Left hindlimb (tissue), 1 donor: ENCODE results near the gene CSTPP1.
A peak's percentile ranks its signal among the peaks of the same experiment; 100 is the strongest.
"Not testable (repeated sequence)": the region's sequence is repeated elsewhere in the genome, so short reads cannot be mapped to it uniquely, and the experiment has no call there.

Experiments used
- DNase-seq: peaks from one replicate; pipeline ENCODE4 v3.0.0-alpha.2; 2018

The CSTPP1 gene

DNA sequence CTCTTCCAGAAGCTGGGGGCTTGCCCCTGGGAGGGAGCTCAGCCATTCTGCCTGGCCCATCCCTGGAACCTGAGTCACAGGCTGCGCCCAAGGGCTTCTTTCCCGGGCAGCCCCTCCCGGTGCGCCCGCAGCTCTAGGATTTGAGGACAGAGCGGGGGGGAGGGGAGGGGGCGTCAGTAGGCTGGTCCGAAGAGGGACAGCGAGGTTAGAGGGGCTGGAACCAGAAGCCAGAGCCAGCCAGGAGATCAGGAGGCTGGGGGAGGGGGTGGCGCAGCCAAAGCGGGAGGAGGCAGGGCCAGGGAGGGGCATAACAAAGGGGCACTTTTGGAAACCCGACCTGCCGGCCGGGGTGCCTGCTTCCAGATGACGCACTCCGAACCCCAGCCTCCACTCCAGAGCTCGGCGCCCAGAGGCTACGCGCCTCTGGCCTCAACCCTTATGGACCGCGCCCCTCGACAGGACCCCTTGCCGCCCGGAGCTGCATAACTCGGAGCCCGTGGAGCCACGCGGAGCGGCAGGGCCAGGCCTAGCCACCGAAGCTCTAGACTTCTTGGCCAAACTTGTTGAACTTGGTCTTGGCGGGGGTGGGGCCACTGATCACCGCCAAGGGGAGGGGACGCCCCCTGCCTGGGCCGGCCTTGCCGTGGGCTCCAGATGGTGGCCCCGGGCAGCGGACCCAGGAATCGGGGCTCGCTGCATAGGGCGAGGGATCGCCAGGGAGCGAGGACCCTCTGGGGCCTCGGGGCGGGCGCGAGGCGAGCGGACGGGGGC, 248.9 kb downstream of the CSTPP1 start:
- DNase-seq, result peak; percentile 82

DNA sequence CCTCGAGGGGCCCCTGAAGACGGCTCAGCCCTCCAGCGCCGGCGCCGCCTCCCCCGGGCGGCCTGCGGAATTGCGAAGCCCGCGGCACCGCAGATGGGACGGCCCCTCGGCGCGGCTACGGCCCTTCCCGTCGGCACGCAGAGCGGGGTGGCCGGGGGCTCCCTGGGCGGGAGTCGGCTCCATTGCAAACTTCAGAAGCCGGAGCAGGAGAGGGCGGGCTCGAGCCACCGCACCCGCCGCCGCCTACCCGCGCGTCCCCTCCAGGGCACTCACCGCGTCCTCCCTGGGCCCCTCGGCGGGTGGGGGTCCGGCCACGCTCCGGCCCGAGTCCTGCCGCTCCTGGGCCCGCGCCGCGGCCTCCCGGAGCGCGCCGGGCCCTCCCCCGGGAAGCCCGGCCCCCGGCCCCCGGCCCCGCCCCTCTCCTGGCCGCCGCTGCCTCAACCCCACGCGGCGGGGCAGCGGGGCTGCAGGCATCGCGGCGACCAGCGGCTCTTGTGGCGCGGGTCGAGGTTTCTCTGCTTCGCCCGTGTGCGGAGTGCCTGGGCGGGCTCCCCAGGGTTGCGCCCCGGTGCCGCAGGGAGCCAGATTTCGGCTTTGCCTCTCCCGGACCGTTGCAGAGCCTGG, 249.6 kb downstream of the CSTPP1 start, which contains the start of gene PACSIN3:
TSS of gene PACSIN3 (minus strand) at position 359 of the 624 bp plus-strand sequence. CDS start 3,707 bp downstream, outside the sequence.
- peak; percentile 68 for DNase-seq

DNA sequence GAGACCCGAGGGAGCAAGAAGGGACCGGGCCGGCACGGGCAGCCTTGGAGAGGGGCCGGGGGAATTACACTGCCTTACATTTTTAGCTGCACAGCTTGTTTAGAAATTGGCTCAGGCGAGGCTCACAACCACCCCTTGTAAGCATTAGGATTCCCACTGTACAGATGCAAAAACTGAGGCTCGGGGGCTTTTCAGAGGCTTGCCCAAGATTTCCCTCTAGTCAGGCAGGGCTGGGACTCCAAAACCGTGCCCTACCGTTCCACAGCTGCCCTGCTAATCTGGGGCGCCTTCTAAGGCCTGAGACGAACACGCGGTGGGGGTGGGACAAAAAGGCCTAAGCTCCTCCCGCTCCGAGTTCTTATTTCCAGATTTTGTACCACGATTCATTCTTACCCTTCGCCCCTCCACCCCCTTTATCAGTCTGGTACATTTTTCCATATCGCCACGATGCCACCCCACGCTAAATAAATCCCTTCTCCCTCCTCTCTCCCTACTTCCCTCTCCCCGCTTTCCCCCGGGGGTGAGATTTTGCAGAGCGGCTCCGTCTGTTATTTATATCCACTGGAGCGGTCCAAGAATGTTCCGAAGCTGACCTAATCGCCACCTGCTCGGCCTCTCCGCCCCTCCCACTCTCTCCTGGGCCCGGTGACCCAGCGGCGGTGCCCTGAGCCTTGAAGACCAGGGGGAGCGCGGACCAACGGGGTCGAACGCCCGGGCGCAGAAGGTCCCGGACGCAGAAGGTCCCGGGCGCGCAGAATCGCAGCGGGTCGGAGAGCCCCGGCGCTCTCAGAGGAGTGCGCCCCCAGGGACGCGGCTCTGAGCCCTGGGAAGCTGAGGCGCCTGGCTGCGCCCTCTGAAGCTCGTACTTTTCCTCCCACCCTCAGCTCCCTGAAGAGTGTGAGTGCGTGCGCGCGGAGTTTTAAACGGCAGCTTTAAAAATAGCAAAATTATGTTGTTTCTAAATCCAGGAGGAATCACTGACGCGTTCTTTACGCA, 250.4 kb downstream of the CSTPP1 start:
- peak; percentile 72 for DNase-seq

DNA sequence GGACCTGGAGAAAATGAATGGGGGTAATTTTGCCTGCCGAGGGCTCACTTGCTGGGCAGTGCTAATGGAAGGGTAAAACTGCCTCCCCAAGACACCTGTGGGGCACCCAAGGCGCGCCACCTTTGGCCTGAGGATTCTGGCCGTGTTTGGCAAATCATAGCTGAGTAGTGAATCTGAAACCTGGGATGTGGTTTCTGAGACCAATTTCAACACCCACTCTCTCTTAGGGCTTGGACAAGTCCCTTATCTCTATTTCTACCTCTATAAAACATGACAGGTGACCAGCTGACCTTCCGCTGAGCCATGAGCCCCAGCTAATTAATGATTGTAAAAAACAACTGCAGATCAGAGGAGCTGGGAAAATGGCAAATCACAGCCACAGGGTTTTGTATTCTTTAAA, 251.2 kb downstream of the CSTPP1 start:
- DNase-seq, result no peak

DNA sequence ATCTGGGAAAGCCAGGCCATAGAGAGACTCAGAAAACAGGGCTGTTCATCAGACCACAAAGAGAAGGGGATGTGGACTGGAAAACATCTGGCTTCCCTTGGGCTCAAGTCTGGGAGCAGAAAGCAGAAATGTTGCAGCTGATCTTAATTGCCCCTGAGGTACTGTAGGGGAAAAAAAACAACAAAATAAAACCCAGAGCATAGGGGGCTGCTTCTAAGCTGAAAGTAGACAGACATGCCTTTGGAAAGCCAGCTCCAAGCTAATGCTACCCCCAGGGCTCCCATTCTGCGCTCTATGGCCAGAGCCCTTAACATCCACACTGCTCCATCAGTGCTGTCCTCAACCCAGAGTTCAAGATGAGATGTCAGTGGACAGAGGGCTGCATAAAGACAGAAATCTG, 251.7 kb downstream of the CSTPP1 start:
- peak; percentile 61 for DNase-seq

DNA sequence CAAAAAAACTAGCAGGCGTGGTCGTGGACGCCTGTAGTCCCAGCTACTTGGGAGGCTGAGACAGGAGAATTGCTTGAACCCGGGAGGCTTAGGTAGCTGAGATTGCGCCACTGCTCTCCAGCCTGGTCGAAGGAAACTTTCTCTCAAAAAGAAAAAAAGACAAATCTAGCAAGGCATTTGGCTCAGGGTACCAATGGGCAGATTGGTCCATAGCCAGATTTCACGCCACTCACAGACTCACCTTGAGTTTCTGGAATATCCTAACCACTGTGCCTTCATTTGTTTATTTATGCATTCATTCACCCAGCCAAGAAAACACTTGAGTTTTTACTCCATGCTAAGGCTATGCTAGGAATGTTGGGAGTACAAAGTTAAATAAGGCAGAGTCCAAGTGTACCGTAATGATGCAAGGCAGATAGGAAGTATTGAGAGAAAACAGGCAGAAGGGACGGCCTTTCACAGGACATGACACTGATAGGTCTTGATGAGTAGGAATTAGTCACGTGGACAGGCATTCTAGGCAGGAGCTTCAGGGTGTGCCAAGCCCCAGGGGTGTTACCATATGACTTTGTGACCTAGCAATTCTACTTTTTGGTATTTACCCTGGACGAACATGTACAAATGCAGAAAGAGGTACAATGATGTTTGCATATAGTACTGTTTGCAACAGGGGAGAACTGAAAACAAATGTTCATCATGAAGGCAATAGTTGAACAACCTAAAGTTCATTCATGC, 252.7 kb downstream of the CSTPP1 start:
- no peak for DNase-seq

DNA sequence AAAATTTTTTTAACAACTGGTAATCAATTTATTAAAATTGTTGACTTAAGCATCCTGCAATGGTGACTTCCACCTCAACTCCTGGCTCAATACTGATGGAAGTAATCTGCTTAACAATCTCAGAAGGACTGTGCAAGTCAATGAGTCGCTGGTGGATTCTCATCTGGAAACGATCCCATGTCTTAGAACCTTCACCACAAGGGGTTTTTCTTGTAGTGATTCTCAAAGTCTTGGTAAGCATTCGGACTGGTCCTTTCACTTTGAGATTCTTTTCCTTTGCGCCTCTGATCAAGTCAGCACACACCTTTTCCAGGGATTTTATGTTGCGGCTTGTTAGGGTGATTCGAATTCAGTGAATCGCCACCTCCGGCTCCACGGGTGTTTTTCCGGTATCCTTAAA, 254.6 kb downstream of the CSTPP1 start:
- not testable (repeated sequence) for DNase-seq

DNA sequence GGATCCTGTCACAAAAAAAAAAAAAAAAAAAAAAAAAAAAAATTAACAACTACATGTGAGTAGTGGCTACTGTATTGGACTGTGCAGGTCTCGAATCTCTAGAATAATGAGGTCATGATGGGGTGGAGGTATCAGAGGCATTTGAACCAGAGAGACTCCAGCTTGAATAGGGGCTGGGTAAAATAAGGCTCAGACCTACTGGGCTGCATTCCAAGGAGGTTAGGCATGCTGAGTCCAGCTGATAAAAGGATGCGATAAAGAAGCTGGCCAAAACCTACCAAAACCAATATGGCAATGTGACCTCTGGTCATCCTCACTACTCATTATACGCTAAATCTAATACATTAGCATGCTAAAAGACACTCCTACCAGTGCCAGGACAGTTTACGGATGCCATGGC, 255.6 kb downstream of the CSTPP1 start:
- DNase-seq, result no peak

DNA sequence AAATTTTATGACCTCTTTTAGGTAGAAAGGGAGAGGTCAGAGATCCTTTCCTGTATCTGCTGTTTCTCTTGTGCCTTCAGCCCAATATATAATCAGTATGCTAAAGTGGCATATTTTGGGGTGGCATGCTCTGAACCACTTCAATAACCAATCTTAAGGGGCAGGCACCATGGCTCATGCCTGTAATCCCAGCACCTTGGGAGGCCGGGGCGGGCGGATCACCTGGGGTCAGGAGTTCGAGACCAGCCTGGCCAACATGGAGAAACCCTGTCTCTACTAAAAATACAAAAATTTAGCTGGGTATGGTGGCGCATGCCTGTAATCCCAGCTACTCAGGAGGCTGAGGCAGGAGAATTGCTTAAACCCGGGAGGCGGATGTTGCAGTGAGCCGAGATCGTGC, 261.6 kb downstream of the CSTPP1 start:
- DNase-seq, result not testable (repeated sequence)

DNA sequence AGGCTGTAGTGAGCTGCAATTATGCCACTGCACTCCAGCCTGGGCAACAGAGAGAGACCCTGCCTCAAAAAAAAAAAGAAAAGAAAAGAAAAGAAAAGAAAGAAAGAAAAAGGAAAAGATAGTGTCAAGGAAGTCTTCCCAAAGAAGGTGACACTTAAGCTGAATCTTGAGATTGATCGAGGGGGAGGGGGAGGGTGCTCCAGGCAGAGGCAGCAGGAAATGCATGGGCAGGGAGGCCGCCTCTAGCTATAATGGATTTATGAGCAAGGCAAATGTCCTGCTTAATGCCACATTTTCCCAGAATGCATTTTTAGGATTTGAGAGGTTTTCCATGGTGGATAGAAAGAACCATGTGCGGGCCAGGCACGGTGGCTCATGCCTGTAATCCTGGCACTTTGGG, 264.5 kb downstream of the CSTPP1 start:
- no peak for DNase-seq

DNA sequence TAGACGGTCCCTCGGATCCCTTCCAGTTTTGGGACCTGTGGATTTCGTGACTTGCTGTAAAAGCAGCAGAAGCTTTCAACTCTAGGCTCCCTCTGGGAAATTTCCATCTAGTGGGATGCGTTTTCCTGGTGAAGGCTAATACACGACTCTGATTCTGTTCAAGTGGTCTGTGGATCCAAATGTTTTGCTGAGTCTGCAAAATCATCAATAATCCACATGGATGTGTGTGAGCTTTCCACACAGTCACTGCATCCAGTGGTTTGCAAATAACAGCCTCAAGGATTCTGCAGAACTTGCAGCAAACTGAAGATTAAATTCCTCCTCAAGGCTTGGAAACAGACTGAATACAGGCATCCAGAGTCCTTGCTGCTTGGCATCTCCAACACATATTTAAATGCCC, 266.0 kb downstream of the CSTPP1 start:
- no peak for DNase-seq

DNA sequence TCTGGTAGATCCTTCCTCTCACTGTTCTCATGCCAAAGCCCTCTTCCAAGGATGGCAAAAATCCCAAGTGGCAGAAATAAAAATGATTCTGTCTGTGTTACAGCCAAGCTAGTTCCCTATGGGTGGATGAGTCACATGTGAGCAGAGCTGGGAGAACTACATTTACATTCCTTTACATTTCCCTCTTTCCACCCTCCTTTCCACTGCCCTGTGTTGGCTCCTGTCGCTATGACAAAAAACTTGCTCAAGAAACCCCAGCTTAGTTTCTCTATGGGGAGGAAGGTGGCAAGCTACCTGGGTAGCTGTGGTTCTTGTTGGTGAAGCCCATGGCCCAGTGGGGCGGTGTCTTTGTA, 268.1 kb downstream of the CSTPP1 start:
- DNase-seq, result peak; percentile 33

DNA sequence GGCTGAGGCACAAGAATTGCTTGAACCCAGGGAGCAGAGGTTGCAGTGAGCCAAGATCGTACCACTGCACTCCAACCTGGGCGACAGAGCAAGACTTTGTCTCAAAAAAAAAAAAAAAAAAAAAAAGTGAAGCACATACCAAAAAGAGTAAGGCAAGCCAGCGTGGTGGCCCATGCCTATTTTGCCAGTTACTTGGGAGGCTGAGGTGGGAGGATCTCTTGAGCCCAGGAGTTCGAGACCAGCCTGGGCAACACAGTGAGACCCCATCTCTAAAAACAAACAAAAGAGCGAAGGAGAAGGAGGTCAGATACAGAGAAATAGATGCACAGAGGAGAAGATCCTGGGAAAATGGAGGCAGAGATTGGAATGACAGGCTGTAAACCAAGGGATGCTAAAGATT, 270.0 kb downstream of the CSTPP1 start:
- DNase-seq, result not testable (repeated sequence)

DNA sequence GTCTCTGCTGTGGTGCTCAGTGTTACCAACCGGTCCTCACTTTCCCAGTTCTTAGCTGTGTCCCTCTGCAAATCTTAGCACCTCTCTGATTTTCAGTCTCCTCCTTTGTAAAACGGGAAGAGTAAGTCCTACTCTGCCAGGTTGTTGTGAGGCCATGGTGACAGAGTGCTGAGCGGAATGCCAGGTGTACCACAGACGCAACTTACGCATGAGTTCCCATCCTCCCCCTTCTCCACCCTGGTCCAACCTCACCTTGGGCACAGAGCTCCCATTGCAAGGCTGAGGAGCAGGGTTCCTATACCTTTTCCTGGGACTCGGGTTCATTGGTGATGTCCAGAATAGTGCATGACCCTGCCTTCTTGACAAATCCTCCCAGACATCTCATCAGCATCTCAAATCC, 270.9 kb downstream of the CSTPP1 start:
- no peak for DNase-seq

DNA sequence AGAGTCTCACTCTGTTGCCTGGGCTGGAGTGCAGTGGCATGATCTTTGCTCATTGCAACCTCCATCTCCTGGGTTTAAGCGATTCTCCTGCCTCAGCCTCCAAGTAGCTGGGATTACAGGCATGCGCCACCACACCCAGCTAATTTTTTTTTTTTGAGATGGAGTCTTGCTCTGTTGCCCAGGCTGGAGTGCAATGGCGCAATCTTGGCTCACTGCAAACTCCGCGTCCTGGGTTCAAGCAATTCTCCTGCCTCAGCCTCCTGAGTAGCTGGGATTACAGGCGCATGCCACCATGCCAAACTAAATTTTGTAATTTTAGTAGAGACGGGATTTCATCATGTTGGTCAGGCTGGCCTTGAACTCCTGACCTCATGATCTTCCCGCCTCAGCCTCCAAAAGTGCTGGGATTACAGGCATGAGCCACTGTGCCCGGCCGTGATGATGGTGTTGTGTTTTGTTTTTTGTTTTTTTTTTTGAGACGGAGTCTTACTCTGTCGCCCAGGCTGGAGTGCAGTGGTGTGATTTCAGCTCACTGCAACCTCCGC, 271.5 kb downstream of the CSTPP1 start:
- not testable (repeated sequence) for DNase-seq

DNA sequence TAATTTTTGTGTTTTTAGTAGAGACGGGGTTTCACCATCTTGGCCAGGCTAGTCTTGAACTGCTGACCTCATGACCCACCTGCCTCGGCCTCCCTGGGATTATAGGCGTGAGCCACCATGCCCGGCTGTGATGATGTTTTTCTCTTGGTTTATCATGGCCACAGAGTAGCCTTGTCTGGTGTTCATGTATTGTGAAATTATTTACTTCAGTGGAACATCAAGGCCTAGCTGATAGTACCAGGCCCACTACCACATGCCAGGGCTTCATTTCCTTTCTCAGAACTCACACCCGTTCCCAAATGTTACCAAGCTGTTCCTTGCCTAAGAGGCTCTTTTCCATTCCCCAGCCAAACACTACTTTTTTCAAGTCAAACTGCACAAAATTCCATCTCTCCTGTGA, 272.1 kb downstream of the CSTPP1 start:
- DNase-seq, result no peak
